RWPE2 (cell line): ENCODE results near the gene GATA5.

Source experiments
- ATAC-seq: fragments of 200-7000 bp; cut with Tn5 transposase; 3 replicates; pipeline ENCODE4 v1.9.1; 2021; ENCODE audit warnings: low read depth
- DNase-seq: peaks from one replicate; pipeline ENCODE4 v3.0.0-alpha.2; 2020; ENCODE audit warnings: low spot score
- H3K27ac ChIP-seq: fragments of 450-650 bp; 2 replicates; pipeline ENCODE4 v1.5.1; 2017; ENCODE audit warnings: mild to moderate bottlenecking; ENCODE audit not compliant: poor library complexity, severe bottlenecking
- H3K27me3 ChIP-seq: fragments of 250-450 bp; sonication (Bioruptor Pico); 2 replicates; pipeline ENCODE4 v1.5.1; 2021; ENCODE audit warnings: mild to moderate bottlenecking, moderate library complexity; ENCODE audit not compliant: insufficient read depth, poor library complexity, severe bottlenecking
- H3K36me3 ChIP-seq: fragments of 250-450 bp; sonication (Bioruptor Pico); 2 replicates; pipeline ENCODE4 v1.5.1; 2020; ENCODE audit warnings: low read depth, mild to moderate bottlenecking, moderate library complexity
- H3K4me1 ChIP-seq: fragments of 250-450 bp; sonication (Bioruptor Pico); 2 replicates; pipeline ENCODE4 v1.5.1; 2021; ENCODE audit warnings: mild to moderate bottlenecking, moderate library complexity; ENCODE audit not compliant: insufficient read depth, poor library complexity, severe bottlenecking
- H3K4me3 ChIP-seq: fragments of 250-450 bp; sonication (Bioruptor Pico); 2 replicates; pipeline ENCODE4 v1.5.1; 2021; ENCODE audit warnings: mild to moderate bottlenecking, moderate library complexity; ENCODE audit not compliant: severe bottlenecking
- H3K9me3 ChIP-seq: fragments of 250-450 bp; sonication (Bioruptor Pico); 2 replicates; pipeline ENCODE4 v1.5.1; 2021; ENCODE audit warnings: mild to moderate bottlenecking, moderate library complexity; ENCODE audit not compliant: severe bottlenecking
- TF ChIP-seq, protein P1 (sequence below): fragments of 450-650 bp; IDR thresholded peaks from one replicate; pipeline ENCODE4 v1.5.1; 2017; ENCODE audit warnings: mild to moderate bottlenecking, moderate library complexity; ENCODE audit not compliant: poor library complexity, severe bottlenecking

Gene GATA5

DNA sequence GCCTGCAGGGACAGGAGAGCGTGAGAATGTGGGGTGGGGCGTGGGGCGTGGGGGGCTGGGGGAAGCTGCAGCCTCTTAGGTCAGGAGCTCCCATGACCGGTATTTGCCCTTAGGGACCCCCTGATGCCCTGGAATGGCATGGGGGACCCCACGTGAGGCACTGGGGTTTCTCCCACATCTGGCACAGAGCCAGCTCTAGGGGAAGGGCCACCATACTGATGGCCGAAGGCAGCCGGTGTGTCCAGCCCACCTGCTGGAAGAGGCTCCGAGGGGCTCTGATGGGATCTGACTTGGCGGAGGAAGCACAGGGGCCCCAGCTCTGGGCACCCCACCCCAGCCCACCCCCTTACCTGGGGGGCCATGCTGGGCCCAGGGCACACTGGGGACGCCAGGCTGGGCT lies 10.8 kb downstream of the GATA5 start:
- ATAC-seq (no peak), DNase-seq (no peak)
- Histone ChIP-seq H3K27me3 (peaks cover 38% of the 10 kb centered on the region), H3K4me1 (no peaks in the 10 kb centered on the region), H3K9me3 (no peaks in the 10 kb centered on the region), H3K36me3 (no peaks in the 10 kb centered on the region), H3K27ac (no peak overlapping the region), H3K4me3 (no peak overlapping the region)
- TF ChIP-seq, protein P1, sequence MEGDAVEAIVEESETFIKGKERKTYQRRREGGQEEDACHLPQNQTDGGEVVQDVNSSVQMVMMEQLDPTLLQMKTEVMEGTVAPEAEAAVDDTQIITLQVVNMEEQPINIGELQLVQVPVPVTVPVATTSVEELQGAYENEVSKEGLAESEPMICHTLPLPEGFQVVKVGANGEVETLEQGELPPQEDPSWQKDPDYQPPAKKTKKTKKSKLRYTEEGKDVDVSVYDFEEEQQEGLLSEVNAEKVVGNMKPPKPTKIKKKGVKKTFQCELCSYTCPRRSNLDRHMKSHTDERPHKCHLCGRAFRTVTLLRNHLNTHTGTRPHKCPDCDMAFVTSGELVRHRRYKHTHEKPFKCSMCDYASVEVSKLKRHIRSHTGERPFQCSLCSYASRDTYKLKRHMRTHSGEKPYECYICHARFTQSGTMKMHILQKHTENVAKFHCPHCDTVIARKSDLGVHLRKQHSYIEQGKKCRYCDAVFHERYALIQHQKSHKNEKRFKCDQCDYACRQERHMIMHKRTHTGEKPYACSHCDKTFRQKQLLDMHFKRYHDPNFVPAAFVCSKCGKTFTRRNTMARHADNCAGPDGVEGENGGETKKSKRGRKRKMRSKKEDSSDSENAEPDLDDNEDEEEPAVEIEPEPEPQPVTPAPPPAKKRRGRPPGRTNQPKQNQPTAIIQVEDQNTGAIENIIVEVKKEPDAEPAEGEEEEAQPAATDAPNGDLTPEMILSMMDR = no peak

DNA sequence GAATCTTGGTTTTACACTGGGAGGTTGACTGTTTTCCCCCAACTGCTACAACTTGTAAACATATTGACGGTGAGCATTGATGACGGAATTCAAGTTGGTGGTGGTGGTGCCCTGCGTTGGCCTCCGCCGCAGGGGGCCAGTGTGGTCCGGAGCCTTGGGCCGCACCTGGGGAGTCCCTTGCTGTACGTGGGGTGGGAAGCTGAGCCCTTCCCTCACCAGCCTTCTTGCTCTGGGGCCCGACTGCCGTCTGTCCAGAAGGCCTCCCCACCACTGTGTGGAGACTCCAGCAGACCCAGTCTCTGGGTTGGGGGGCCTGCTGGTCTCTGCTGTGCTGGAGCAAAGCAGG lies 11.4 kb downstream of the GATA5 start:
- Histone ChIP-seq H3K4me1 (no peaks in the 10 kb centered on the region), H3K27me3 (peaks cover 33% of the 10 kb centered on the region), H3K4me3 (no peak overlapping the region), H3K27ac (no peak overlapping the region), H3K36me3 (no peaks in the 10 kb centered on the region), H3K9me3 (no peaks in the 10 kb centered on the region)
- ATAC-seq (no peak), DNase-seq (no peak)
- TF ChIP-seq, protein P1 = no peak

DNA sequence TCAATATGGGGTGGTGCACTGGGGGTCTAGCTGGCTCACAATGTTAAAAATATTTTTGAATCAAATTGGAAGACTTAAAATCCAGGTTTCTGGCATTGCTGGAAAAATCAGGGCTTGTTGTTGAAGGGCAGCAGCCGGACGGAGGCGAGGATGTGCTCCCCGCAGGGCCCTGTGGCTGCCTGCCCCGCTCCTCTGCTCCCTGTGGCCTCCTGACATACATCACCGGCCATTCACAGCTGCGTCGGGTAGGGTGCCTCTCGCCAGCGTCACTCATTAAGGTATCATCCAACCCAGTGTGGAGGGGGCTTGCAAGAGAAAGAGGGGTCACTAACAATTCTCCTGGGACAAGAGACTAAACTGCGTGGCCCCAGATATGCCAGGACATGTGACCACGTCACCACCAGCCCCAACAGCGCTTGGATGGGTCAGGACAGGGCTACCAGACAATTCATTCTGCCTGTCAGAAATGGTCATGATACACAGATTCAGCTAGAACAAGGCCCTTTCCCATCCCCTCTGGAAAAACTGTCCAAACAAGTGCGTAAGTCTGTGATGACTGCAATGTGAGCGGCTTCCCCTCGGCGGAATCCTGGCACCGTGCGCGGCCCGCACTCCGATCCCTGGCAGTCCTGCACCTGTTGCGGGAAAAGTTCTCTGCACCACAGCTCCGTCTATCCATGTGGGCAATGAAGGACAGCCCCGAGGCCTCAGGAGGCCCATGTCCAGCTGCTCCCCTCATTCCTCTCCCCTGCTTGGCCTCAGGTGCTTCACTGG lies 12.0 kb downstream of the GATA5 start:
- no peak overlapping the region for H3K27ac ChIP-seq
- no peak overlapping the region for H3K4me3 ChIP-seq
- no peak for DNase-seq
- no peaks in the 10 kb centered on the region for H3K4me1 ChIP-seq
- TF ChIP-seq, protein P1 = no peak
- no peak for ATAC-seq
- H3K27me3 ChIP-seq = peaks cover 27% of the 10 kb centered on the region
- no peaks in the 10 kb centered on the region for H3K9me3 ChIP-seq
- no peaks in the 10 kb centered on the region for H3K36me3 ChIP-seq

DNA sequence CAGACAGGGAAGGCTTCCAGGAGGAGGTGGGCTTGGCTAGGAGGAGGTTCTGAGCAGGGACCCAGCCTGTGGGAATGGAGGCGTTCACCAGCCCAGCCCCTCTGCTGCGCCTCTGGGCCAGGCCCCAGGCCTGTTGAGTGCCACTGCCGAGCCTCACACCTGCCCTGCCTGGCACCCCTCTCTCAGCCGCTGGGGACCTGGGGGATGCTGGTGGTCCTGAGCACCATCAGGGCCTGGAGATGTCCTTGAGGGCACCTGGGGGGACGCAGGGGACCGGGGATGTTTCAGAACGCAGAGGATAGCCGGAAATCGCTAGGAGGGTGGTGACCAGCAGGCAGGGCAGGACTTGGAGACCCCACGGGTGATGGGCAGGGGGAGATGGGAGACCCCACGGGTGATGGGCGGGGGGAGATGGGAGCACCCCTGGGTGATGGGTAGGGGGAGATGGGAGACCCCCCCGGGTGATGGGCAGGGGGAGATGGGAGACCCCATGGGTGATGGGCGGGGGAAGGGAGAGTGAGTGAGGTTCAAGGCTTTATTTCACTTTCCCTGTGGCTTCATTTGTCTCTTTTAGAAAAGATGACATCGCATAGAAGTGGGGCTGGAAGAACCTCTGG lies 12.7 kb downstream of the GATA5 start:
- DNase-seq (no peak), ATAC-seq (no peak)
- Histone ChIP-seq H3K9me3 (no peaks in the 10 kb centered on the region), H3K4me1 (no peaks in the 10 kb centered on the region), H3K27me3 (peaks cover 20% of the 10 kb centered on the region), H3K36me3 (no peaks in the 10 kb centered on the region), H3K4me3 (no peak overlapping the region), H3K27ac (no peak overlapping the region)
- TF ChIP-seq, protein P1 = no peak

DNA sequence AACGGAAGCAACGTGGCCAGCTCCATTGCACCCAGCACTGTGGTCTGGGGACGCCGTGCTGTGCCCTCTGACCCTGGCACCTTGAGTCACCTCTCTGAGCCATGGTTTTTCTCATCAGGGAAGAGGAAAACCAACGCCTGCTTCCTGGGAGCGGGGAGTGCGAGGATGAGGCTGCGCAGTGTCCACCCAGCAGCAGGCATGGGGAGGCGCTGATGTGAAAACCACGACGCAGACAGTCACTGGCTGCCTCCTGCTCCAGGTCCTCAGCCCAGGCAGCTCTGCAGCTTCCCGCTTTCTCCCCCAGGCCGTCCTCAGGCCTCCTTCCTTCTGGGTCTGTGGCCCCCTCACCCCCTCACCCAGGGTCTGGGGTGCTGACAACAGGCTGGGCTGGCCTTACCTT lies 14.0 kb downstream of the GATA5 start:
- Histone ChIP-seq H3K27me3 (peaks cover 14% of the 10 kb centered on the region), H3K4me1 (no peaks in the 10 kb centered on the region)
- no peak for DNase-seq

More for the DNA sequence above, 14.0 kb downstream of the GATA5 start:
- Histone ChIP-seq H3K36me3 (no peaks in the 10 kb centered on the region), H3K27ac (no peak overlapping the region), H3K4me3 (no peak overlapping the region), H3K9me3 (no peaks in the 10 kb centered on the region)
- no peak for ATAC-seq
- TF ChIP-seq, protein P1 = no peak
